GM21786 (cell line): Measurements from ENCODE around the gene SPOCD1.

Experiments used
- ATAC-seq: cut with Tn5 transposase; IDR thresholded peaks from one replicate; pipeline ENCODE4 v1.9.1; 2021; ENCODE audit not compliant: unreplicated experiment

Gene SPOCD1

GRCh38 chr1:31815752-31816500 is at the start of gene SPOCD1:
Gene SPOCD1, minus strand, starts transcription at chr1:31816022. Its CDS starts 689 bp downstream, at chr1:31815333.
- ATAC-seq: no peak

- ATAC-seq: no peak
Measured at GRCh38 chr1:31862071-31862470, 46.2 kb upstream of the SPOCD1 start.

GRCh38 chr1:31861346-31861745 is 45.5 kb upstream of the SPOCD1 start:
- ATAC-seq: no peak

GRCh38 chr1:31860581-31860980 is 44.8 kb upstream of the SPOCD1 start:
- ATAC-seq: no peak

GRCh38 chr1:31859719-31860118 is 43.9 kb upstream of the SPOCD1 start:
- no peak for ATAC-seq

- ATAC-seq: no peak
Measured at GRCh38 chr1:31859044-31859443, 43.2 kb upstream of the SPOCD1 start.

GRCh38 chr1:31857863-31858262 is 42.0 kb upstream of the SPOCD1 start:
- ATAC-seq: no peak

- no peak for ATAC-seq
Measured at GRCh38 chr1:31856140-31856539, 40.3 kb upstream of the SPOCD1 start.

GRCh38 chr1:31855038-31855845 is 39.4 kb upstream of the SPOCD1 start:
- ATAC-seq: no peak

GRCh38 chr1:31849653-31850052 is 33.8 kb upstream of the SPOCD1 start:
- no peak for ATAC-seq

GRCh38 chr1:31848381-31848897 is 32.6 kb upstream of the SPOCD1 start:
- ATAC-seq: no peak

GRCh38 chr1:31846484-31846883 is 30.7 kb upstream of the SPOCD1 start:
- no peak for ATAC-seq

GRCh38 chr1:31843506-31843905 is 27.7 kb upstream of the SPOCD1 start:
- ATAC-seq: no peak

- ATAC-seq: no peak
Measured at GRCh38 chr1:31839662-31840343, 24.0 kb upstream of the SPOCD1 start.

GRCh38 chr1:31837451-31838158 is 21.8 kb upstream of the SPOCD1 start:
- no peak for ATAC-seq

- ATAC-seq: no peak
Measured at GRCh38 chr1:31836638-31837037, 20.8 kb upstream of the SPOCD1 start.

- no peak for ATAC-seq
Measured at GRCh38 chr1:31835415-31835814, 19.6 kb upstream of the SPOCD1 start.

- ATAC-seq: no peak
Measured at GRCh38 chr1:31834501-31834900, 18.7 kb upstream of the SPOCD1 start.

GRCh38 chr1:31831397-31832378 is 15.9 kb upstream of the SPOCD1 start:
- ATAC-seq: no peak

GRCh38 chr1:31830511-31830910 is 14.7 kb upstream of the SPOCD1 start:
- no peak for ATAC-seq
